A204.1 (cell line): ENCODE measurements around the gene COPA.
"Not testable (repeated sequence)": the region's sequence is repeated elsewhere in the genome, so short reads cannot be mapped to it uniquely, and the experiment has no call there.

Source experiments
- FAIRE-seq: peaks from 2 replicates; lab custom pipeline; 2012; peaks lifted over from hg19 to GRCh38; lab: Jason Lieb, UNC

COPA gene

DNA sequence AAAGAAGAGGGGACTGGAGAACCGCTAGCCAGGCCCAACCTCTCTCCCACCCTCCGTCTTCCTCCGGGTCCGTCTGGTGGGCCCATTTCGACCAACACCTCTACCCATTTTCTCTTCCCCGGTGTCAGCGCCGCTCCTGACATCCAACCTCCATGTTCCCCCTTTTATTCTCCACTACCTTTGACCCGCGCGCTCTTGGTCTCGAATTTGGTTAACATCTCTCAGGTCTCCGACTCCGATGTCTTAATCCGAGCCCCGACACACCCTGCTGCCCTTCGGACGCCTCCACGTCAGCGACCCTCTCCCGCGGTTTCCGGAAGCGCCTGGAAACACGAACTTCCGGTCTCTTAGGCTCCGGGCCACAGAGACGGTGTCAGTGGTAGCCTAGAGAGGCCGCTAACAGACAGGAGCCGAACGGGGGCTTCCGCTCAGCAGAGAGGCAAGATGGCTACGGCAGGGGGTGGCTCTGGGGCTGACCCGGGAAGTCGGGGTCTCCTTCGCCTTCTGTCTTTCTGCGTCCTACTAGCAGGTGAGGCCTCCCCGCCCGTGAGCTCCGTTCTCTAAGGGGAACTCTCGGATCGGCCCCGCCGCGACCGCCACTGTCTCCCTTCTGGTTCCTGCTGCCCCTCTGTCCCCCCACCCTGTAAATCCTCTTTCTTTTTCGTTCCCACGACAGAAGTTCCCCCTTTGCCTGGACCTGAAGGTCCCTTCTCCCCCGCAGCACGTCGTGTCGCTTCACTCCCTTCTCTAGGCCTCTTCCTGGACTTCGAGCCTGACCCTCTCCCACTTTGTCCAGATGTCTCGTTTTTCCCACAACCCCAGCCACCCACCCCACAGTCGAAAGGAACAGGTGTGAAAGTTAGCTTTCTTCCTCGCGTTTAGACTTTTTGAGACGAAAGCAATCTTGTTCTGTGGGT lies at the start of gene COPA, which contains the start of gene NCSTN:
COPA (minus strand) TSS at position 298 of the 917 bp plus-strand sequence; CDS start at position 218, 80 bp downstream.
NCSTN (plus strand) TSS at position 431 of the 917 bp plus-strand sequence; CDS start at position 445, 14 bp downstream.
- FAIRE-seq, result peak; percentile 88

DNA sequence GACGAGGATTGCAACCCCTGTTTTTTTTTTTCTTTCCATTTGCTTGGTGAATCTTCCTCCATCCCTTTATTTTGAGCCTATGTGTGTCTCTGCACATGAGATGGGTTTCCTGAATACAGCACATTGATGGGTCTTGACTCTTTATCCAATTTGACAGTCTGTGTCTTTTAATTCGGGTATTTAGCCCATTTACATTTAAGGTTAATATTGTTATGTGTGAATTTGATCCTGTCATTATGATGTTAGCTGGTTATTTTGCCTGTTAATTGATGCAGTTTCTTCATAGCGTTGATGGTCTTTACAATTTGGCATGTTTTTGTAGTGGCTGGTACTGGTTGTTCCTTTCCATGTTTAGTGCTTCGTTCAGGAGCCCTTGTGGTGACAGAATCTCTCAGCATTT lies 45.4 kb upstream of the COPA start:
- FAIRE-seq, result not testable (repeated sequence)

DNA sequence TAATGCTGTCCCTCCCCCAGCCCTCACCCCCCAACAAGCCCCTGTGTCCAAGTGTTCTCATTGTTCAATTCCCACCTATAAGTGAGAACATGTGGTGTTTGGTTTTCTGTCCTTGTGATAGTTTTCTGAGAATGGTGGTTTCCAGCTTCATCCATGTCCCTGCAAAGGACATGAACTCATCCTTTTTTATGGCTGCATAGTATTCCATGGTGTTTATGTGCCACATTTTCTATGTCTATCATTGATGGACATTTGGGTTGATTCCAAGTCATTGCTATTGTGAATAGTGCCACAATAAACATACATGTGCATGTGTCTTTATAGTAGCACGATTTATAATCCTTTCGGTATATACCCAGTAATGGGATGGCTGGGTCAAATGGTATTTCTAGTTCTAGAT lies 41.8 kb upstream of the COPA start:
- not testable (repeated sequence) for FAIRE-seq

DNA sequence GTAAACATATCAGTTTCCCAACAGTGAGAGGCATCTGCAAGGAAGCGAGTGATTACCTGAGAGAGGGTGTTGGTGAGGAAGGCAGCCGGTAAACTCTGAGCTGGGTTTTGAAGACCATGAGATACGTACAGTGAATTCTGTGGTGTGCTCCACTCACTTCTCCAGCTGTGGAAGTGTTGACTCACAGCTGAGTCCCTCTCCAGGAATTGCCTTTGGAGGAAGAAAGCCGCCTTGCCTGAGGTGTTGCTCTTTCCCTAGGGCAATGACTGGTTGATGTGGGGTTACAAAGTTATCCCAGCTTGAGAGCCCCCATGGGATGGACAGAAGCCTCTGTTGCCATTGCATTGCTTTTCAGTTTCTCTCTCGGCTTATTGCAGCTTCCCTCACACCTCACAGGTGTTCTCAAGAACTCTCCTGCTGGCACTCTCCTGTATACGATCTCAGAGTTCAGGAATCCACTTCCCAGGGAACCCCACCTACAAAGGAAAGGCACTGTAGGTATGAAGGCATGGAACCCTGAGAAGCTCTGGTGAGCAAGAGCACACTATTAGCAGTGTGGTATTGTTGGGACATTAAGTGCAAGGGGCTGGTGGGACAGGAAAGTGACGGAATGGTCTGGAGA lies 34.6 kb upstream of the COPA start:
- no peak for FAIRE-seq

DNA sequence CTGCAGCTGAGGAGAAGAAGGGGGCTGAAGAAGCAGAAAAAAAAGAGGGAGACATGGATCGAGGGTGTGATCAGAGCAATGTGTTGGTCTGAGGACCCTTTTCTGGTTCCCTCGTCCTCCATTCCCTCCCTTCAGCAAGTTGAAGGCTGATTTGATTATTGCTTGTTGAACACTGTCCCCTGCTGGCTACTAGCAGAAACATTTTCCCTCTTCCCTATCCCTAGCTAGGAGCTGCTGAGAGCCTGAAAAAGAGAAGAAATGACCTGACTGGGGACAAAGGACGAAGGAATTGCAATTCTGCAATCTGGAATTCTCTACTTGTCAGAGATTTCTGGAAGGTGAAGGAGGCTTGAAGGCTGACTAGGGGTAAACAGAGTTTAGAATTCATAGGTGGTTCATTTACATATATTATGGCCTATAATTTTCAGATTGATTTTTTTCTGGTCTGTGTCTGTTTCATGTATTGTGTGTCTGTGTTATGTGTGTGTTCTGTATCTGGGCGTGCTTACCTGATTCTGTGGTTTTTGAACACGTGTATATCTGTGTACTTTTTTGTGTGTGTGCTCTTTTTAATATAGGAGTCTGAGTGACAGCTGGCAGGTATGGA lies 33.6 kb upstream of the COPA start:
- FAIRE-seq, result peak; percentile 54

DNA sequence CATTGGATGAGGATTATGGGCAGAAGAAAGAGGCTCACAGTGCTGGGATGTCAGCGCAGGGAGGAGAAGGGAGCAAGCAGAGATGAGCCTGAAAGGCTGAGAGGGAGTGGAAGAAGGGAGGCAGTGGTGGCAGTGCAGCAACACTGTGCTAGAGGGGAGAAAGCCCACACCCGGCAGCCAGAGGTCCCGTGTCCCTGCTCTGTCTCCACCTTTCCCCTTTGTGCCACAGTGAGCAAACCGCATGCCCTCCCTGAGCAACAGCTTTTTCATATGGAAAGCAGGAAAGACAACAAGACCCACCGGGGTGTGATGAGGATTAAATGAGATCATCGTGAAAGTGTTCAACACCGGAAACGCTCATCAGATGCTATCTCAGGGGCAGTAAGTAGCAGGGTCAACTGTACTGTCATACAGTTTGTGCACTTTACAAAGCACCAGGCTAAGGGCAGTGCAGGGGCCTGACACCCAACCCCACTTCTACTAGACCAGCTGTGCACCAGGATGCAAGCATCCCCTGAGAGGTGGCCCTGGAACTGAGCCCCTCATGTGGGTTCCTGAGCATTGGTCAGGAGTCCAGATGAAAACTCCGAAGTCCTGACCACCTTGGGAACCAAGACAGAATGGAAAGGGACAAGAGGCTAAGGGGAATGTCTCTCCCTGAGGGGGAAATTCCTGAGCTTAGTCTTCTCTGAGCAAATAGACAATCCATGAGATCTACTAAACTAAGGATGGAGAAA lies 32.9 kb upstream of the COPA start:
- no peak for FAIRE-seq

DNA sequence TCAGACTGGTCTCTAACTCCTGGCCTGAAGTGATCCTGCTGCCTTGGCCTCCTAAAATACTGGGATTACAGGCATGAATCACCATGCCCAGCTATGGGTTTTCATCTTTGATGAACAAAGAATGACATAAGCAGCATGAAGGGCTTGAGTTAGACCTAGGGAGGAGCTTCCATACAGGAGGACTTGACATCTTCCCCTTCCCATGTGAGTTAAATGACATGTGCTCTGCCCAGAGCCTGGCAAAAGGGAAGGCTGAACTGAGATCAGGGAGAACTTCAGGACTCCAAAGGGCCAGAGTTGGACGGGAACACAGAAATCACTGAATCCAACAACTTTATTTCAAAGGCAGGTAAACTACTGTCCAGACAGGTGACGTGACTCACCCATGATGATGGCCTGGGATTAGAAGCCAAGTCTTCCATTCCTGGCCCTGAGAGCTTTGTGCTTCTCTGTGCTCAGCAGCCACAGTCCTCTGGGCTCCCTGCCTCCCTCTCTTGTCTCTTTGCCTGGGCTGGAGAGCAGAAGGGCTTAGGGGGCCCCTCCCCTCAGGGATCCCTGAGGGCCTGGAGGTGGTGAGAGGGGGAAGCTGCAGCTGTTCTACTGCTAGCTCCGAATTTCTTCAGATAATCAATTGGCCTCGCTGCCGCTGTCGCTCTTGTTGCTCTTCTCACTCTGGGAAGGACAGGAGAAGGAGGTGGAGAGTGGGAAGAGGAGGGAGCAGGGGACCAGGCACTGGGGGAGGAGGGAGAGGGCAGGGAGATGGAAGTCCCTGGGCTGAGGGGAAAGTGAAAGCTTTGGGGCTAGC lies 31.5 kb upstream of the COPA start:
- FAIRE-seq, result no peak

DNA sequence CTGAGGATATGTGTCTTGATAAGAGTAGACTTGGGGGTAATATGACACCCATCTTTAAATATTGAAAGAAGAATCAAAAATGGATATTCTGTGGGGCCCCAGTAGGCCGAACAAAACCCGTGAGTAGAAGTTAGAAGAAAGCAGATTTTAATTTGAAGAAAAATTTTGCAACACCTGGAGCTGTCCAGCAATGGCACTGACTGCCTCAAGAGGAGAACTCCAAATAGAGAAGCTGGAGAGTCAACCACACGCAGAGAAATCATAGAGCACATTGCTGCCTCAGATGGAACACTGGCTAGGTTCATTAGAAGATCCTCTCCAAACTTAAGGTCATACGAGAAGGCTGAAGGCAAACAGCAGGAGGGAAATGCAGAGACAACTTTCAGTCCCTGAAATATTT lies 30.6 kb upstream of the COPA start:
- FAIRE-seq, result no peak

DNA sequence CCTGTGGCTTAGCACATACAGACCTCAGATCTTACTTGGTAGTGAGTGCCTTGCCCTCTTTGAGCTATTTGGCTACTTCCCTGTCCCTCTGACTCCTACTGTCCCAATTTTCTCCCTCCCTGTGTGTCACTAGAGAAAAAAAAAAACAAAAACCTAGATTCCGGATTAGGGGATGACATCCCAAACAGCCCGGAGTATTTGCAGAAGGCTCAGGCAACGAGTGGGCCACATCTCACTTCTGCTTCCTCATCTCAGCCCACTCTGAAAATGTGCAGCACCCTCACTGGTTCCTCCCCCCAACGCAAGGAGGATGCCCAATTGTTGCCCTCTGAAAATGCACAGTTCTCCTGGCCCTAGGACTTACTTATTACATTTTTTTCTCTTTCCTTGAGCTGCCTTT lies 28.7 kb upstream of the COPA start:
- no peak for FAIRE-seq

DNA sequence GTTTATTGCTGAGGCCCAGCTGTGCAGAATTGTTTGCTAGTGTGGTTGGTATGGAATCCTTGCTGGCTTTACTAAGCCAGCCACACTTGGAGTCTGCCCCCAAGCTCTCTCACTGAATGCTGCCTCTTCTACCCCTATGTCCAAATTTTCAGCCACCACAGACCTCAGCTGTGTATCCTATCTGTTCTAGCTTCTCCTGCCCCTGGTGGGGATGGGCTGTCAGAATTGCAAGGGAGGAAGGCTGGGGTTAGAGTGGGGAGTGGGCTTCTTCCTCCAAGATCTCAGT lies 28.2 kb upstream of the COPA start:
- no peak for FAIRE-seq

DNA sequence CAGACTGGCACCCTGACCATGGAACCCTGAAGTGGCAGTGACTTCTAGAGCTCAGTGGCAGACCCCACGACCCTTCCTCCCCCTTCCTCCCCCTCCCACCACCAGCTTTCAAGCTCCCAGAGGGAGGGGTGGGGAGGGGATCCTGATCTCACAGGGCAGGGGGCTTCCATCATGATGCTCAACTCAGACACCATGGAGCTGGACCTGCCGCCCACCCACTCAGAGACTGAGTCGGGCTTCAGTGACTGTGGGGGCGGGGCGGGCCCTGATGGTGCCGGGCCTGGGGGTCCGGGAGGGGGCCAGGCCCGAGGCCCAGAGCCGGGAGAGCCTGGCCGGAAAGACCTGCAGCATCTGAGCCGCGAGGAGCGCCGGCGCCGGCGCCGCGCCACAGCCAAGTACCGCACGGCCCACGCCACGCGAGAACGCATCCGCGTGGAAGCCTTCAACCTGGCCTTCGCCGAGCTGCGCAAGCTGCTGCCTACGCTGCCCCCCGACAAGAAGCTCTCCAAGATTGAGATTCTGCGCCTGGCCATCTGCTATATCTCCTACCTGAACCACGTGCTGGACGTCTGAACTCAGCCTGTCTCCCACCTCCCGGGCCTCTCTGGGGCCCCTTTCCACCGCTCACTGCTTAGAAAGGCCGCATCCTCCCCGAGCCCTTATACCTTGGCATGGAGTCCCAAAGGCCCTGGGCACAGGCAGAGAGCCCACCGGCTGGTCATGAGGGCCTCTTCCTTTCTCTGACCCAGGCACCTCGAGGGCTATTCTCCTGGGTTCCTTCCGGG lies 27.7 kb upstream of the COPA start:
- FAIRE-seq, result no peak

DNA sequence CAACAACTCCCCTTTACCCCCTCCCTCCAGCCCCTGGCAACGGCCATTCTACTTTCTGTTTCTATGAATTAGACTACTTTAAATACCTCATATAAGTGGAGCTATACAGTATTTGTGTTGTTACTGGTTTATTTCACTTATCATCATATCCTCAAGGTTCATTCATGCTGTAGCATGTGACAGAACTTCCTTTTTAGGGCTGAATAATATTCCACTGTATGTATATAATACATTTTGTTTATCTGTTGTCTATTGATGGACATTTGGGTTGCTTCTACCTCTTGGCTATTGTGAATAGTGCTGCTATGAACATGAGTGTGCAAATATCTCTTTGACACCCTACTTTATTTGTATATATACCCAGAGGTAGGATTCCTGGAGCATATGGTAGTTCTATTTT lies 26.0 kb upstream of the COPA start:
- FAIRE-seq, result no peak

DNA sequence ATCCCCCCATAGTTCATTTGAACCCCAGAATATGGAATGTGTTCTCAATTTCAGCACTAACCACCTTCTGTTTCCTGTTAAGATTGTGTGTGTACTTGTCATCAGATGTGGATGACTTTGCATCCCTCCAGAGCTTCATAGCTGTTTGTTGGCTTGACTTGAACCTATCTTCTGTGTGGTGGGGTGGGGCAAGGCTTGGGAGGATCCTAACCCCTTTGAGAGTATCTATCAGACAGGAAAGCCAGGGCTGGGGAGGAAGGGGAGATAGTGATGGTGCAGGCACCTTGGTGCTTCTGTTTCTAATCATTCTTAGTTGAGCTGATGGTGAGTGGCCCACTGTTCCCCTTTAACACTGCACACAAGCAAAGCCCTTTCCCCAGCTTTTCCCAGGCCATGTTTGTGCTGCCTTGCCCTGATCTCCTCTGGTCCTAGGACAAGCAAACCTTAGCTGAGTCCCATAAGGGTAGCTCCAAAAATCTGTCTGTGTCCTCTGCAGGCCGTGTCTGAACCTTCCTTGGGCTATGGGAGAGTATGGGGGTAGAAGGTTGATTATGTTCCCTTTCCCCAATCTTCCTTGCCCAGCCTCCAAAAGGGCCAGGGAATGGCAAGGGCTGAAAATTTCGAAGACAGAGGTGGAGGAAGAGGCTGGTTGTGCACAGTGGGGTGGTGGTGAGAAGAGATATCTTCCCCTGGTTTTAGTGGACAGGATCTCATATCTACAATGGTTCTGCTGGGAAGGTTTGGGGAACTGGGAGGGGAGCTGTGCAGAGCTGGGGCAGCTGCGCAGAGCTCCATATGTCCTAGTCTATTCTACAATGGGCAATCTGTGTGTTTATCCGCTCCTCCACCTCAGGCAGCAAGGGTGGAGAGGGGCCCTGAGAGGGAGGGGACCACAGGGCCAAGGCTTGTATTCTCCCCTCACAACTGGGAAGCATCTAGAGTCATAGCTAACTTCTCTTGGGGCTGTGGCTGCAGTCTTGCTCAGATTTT lies 25.2 kb upstream of the COPA start:
- no peak for FAIRE-seq

DNA sequence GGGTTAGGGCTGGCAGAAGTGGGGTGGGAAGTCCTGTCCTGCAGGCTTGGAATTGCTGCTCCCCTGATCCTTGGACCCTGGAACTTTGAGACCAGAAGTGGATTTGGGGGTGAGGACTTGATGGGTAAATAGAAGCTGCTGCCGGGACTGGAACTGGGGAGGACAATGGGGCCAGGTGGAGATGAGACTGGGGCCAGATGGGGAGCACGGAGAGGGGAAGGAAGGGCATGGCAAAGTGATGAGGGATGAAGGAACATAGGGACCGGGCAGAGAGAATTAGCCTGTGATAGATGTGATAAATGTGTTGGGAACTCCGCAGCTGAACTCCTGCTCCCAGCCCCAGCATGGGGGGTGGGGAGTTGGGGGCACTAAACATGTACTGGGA lies 24.5 kb upstream of the COPA start:
- no peak for FAIRE-seq

DNA sequence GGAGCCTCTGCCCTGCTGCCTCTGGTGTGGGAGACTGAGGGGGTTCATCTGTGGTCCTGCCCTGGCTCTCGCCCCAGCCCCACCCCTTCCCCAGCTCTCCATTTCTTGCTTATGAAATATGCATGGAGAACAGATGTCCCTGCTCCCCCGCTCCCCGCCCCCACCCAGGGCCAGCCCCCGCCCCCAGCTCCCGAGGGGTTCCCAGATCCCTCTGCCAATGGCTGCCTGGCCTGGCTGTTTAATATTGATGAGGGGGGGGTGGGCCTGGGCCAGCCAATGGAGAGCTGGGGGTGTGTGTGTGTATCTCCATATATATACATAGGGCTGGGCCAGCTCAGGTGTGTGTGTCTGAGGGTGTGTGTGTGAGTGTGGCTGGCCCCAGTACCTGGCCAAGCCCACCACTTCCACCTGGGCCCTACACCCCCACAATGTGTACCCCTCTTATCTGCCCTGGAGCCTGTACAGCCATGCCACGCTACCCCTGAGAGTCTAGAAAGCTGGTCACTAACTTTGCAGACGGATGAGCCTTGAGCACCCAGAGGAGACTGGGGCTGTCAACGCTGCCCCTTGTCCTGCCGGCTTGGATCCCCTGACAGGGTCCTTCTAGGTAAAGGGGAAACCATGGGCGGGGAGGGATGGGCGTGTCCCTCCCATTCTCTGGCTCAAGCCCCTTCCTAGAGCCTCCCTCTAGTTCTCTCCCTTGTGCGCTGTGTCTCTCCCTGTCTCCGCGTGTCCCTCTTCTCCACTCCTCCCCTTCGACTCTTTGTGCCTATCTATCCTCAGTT lies 23.9 kb upstream of the COPA start, which contains the start of gene NHLH1:
NHLH1 (plus strand) TSS at position 341 of the 785 bp plus-strand sequence. CDS start 3,661 bp downstream, outside the sequence.
- FAIRE-seq, result no peak

DNA sequence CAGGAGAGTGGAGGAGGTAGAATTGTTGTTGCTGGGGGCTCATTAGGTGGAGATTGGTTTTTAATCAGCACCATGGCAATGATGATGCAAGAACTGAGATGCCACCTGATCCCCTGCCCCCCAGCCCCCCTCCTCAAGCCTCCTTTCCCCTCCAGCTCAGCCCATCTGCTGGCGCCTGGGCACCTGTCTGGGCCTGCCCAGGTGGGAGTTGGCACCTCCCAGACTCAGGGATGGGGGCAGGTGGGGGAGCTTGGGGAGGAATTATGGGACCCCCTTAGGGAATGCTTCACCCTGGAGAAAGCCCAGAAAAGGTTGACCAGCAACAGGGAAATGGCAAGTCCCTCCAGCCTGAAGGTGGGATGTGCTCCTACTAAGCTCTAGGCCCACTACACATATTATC lies 22.3 kb upstream of the COPA start:
- no peak for FAIRE-seq

DNA sequence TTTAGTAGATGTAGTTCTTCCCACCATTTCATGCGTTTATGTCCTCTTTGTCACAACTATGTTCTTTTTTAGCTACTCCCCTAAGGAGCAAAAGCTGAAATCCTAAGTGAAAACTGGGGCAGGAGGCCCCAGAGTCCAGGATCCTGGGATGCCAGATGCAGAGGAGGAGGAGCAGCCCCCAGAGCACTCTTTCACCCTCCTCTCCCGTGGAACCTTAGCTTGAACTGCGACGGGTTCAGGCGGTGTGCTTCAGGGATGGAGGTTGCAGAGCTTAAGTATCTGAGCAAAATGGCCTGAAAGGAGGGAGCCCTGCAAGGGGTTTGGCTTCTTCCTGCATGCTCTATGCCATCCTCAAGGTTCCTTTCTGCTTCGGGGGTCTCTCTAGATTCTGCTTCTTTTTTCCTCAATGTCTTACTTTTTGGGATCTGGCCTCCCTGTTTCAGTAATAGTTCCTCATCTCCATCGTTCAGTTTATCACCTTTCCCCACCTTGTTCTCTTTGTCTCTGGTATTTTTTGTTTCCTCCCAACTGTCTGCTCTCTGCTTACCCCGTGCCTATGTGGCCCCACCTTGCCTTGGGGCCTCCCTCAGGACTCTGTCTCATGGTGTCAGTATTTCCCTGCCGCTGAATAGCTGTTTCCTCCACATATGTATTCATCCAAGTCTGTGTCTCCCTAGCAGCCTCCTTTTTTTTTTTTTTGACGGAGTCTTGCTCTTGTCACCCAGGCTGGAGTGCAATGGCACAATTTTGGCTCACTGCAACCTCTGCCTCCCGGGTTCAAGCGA lies 21.1 kb upstream of the COPA start:
- FAIRE-seq, result no peak

DNA sequence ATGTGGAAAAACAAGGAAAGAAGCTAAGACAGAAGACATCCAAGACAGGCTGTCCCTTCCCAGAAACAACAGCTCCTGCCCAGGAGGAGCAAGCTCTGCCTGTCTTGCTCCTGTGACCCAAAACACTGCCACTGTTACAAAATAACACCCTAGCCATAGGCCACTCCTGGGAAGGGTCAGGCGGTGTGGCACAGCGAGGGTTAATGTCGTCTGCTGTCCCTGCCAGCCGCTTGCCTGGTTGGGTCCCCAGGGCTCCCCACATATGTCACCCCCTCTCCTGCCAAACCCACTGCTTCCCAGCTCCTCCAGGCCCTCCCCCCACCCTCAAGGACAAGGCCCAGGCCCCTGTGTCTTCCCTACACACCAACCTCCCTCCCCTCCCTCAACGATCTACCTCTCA lies 20.0 kb upstream of the COPA start:
- FAIRE-seq, result no peak
